Activated CD4-positive, alpha-beta T cell treated with anti-CD3 and anti-CD28 coated beads for 48 hours (primary cell): ENCODE data around the gene MAP2K1.

ENCODE experiments used
- DNase-seq: peaks from one replicate; pipeline ENCODE4 v3.0.0-alpha.2; 2020

Gene MAP2K1

GRCh38 chr15:66508293-66508883 lies 121.7 kb downstream of the MAP2K1 start:
- DNase-seq = no peak

GRCh38 chr15:66514586-66514985 lies 127.9 kb downstream of the MAP2K1 start:
- no peak for DNase-seq

GRCh38 chr15:66515901-66516322 lies 129.2 kb downstream of the MAP2K1 start:
- no peak for DNase-seq

- no peak for DNase-seq
Measured at GRCh38 chr15:66523926-66524325, 137.2 kb downstream of the MAP2K1 start.

- DNase-seq = no peak
Measured at GRCh38 chr15:66524838-66525237, 138.1 kb downstream of the MAP2K1 start.

- DNase-seq = no peak
Measured at GRCh38 chr15:66535056-66535455, 148.3 kb downstream of the MAP2K1 start.
